AG09319 (cell line): Measurements from ENCODE around the gene CES2.

ENCODE experiments used
- DNase-seq: peaks from one replicate; pipeline ENCODE4 v3.0.0-alpha.2; 2010; ENCODE audit warnings: low read depth; ENCODE audit errors: extremely low read depth
- TF ChIP-seq, protein P1 (sequence below): IDR thresholded peaks from 2 replicates; pipeline ENCODE4 v1.5.1; 2011; ENCODE audit warnings: low read depth, mild to moderate bottlenecking, inconsistent platforms, low read length, moderate library complexity

The CES2 gene

DNA sequence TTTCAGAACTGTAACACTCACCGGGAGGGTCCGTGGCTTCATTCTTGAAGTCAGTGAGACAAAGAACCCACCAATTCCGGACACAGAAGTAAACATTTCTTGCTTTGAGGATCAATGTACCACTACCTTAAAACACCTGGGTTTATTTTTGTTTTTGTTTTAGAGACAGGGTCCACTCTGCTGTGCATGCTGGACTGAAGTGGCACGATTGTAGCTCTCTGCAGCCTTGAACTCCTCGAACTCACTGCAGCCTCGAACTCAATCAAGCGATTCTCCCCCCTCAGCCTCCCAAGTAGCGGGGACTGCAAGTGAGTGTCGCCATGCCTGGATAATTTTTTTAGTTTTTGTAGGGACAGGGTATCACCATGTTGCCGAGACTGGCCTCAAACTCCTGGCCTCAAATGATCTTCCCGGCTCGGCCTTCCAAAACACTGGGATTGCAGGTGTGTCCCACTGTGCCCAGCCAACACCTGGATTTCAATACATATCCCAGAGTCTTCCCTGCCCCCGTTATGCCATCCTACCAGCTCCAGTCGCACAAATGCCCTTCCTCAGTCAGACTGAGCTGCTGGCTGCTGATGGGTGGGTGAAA lies 40.1 kb downstream of the CES2 start:
- DNase-seq, result no peak
- TF ChIP-seq, protein P1, sequence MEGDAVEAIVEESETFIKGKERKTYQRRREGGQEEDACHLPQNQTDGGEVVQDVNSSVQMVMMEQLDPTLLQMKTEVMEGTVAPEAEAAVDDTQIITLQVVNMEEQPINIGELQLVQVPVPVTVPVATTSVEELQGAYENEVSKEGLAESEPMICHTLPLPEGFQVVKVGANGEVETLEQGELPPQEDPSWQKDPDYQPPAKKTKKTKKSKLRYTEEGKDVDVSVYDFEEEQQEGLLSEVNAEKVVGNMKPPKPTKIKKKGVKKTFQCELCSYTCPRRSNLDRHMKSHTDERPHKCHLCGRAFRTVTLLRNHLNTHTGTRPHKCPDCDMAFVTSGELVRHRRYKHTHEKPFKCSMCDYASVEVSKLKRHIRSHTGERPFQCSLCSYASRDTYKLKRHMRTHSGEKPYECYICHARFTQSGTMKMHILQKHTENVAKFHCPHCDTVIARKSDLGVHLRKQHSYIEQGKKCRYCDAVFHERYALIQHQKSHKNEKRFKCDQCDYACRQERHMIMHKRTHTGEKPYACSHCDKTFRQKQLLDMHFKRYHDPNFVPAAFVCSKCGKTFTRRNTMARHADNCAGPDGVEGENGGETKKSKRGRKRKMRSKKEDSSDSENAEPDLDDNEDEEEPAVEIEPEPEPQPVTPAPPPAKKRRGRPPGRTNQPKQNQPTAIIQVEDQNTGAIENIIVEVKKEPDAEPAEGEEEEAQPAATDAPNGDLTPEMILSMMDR, result no peak

DNA sequence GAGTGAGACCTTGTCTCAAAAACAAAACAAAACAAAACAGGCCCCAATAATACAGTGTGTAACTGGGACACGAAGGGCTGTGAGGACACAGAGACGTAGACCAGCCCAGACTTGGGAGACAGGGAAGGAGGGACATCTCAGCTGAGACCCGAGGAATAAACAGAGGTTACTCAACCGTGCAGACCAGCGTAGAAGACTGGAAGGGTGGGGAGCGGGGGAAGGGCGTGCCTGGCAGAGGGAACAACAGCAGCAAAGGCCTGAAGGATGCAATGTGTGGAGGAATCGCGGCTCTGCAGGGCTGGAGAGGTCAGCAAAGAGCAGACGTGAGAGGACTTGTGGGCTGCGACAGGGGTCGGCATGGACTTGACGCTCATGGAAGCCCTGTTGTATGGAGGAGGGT lies 41.4 kb downstream of the CES2 start:
- TF ChIP-seq, protein P1, result no peak
- DNase-seq, result no peak

DNA sequence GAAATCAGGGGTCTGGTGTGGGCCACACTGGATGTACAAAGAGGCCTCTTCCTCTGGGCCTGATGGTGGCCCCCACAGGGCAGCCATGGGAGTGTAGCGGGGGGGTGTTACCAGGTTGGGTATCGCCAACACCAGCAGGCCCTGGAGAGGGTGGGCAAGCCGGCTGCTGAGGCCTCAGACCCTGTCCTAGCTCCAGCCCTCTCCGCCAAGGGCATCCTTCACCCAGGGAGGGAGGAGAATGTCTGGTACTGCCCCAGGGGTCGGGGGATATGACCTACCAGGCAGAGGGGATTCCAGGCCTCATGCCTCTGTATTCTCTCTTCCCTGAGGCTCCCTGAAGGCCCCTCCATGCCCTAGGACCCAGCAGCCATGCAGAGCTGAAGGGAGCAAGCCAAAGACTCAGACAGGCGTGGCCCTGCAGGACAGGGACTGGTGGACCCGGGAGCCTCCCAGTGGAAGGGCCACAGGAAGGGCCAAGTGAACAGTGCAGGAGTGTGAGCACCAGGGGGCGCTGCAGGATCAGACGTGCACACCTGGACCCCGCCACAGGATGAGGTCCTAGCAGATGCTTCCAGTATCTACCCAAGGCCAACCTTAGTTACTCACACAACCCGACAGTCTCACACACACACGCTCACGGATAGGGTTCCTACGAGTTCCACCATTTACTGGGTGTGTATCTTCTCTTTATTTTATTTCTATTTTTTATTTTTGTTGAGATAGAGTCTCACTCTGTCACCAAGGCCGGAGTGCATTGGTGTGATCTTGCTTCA lies 42.2 kb downstream of the CES2 start:
- TF ChIP-seq, protein P1, result peak; percentile 88
- DNase-seq, result peak; percentile 56

DNA sequence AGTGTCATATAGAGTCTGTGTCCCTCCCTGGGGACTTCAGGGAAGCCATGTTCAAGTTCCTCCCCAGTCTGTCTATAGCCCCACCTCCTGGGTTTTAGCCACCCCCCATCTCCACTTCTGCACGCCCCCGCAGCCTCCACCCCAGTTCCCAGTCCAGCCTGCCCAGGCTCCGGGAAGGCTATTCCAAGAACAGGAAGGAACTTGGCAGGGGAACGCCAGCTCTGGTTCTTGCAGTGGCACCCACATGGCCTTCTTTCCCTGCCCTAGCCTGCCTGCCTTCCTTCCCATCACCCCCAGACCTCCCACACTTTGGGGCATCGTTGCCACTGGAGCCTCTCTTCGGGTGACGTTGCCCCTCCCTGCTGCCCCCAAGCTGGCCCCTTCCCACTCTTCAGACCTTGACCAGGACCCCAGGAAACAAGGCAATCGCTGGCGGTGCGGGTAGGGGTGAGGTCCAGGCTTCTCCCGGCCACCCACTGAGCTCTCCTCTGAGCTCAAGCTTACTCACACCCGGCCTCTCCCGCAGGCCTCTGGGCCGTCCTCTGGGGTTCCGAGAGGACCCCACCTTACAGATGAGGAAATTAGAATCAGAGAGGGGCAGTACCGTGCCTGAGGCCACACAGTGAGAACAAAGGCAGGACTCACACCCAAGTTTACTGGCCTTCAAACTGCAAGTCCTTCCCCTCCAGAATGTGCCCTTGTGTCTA lies 43.8 kb downstream of the CES2 start:
- TF ChIP-seq, protein P1, result no peak
- DNase-seq, result no peak

DNA sequence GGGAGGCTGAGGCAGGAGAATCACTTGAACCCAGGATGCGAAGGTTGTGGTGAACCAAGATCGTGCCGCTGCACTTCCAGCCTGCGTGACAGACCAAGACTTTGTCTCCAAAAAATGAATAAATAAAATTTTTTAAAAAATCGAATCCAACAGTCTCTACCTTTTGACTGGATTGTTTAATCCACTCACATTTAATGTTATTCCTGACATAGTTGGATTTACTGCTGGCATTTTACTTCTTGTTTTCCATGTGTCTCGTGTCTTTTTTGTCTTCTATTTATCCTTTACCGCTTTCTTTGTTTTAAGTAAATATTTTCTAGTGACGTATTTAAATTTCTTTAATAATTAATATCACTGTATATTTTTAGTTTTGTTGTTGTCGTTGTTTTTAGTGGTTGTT lies 47.7 kb downstream of the CES2 start:
- TF ChIP-seq, protein P1, result no peak
- no peak for DNase-seq

DNA sequence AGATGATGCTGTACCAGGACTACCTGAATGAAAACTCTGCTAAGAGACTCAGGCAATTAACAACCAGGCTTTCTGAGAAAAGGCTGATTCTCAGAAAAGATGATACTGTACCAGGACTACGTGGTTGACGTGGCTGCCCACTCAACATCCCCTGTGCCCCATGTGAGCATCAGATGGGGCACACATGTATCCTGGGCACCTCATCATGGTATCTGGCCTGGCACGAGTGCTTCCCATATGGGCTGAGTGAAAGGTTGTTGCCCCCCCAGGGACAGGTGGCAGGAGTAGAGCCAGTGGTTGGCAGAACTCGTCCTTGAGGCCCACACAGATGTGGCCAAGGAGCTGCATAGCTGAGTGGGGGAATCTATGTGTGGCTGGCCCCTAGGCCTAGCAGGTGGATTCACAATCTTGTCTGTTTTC lies 49.6 kb downstream of the CES2 start:
- no peak for DNase-seq
- TF ChIP-seq, protein P1, result no peak

DNA sequence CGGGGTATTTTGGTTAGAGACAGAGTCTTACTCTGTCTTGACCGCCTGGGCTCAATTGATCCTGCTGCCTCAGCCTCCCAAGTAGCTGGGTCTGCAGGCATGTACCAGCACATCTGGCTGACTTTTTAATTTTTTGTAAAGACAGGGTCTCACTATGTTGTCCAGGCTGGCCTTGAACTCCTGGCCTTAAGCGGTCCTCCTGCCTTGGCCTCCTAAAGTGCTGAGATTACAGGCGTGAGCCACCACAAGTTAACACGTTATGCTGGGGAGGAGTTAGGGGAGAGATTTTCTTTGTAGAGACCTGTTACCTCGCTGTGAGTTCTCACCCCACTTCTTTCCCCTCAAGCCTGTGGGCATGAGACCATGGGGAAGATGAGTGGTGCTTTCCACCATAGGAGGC lies 51.2 kb downstream of the CES2 start:
- TF ChIP-seq, protein P1, result no peak
- no peak for DNase-seq
